Loucy (cell line): Measurements from ENCODE around the gene ANXA8L1.
"Not testable (repeated sequence)": the region's sequence is repeated elsewhere in the genome, so short reads cannot be mapped to it uniquely, and the experiment has no call there.

ENCODE experiments used
- H2AFZ ChIP-seq: fragments of 200-600 bp; sonication (generic); 2 replicates; pipeline ENCODE4 v1.6.0; 2016; ENCODE audit warnings: antibody characterized with exemption, mild to moderate bottlenecking, low read length, moderate library complexity
- H3F3A ChIP-seq: fragments of 200-600 bp; 2 replicates; pipeline ENCODE4 v1.6.0; 2016; ENCODE audit warnings: antibody characterized with exemption, low read depth, mild to moderate bottlenecking
- H3K27me3 ChIP-seq: fragments of 200-600 bp; sonication (generic); 2 replicates; pipeline ENCODE4 v1.6.1; 2014; ENCODE audit warnings: low read length, mild to moderate bottlenecking; ENCODE audit not compliant: insufficient read depth, poor library complexity, severe bottlenecking
- H3K36me3 ChIP-seq: fragments of 200-600 bp; sonication (generic); 2 replicates; pipeline ENCODE4 v1.6.1; 2016; ENCODE audit warnings: low read length; ENCODE audit not compliant: insufficient read depth
- H3K4me1 ChIP-seq: fragments of 200-600 bp; sonication (generic); 2 replicates; pipeline ENCODE4 v1.5.1; 2014; ENCODE audit warnings: low read length, mild to moderate bottlenecking; ENCODE audit not compliant: insufficient read depth, poor library complexity, severe bottlenecking
- H3K4me2 ChIP-seq: fragments of 200-600 bp; sonication (generic); 2 replicates; pipeline ENCODE4 v1.6.0; 2014; ENCODE audit warnings: antibody characterized with exemption, low read length, low read depth, mild to moderate bottlenecking; ENCODE audit not compliant: poor library complexity, severe bottlenecking
- H3K4me3 ChIP-seq: fragments of 200-600 bp; sonication (generic); 2 replicates; pipeline ENCODE4 v1.5.1; 2014; ENCODE audit warnings: low read length, mild to moderate bottlenecking, mixed read lengths; ENCODE audit not compliant: poor library complexity, severe bottlenecking
- H3K79me2 ChIP-seq: fragments of 200-600 bp; sonication (generic); 2 replicates; pipeline ENCODE4 v1.6.1; 2014; ENCODE audit warnings: low read length; ENCODE audit not compliant: insufficient read depth
- H3K9ac ChIP-seq: fragments of 200-600 bp; sonication (generic); 2 replicates; pipeline ENCODE4 v1.6.0; 2014; ENCODE audit warnings: mild to moderate bottlenecking, low read depth, low read length, moderate library complexity; ENCODE audit not compliant: poor library complexity, severe bottlenecking
- H3K9me2 ChIP-seq: fragments of 200-600 bp; sonication (generic); replicated peaks from 2 replicates; pipeline ENCODE4 v1.6.1; 2016; ENCODE audit warnings: low read depth, low read length, mixed read lengths
- H3K9me3 ChIP-seq: fragments of 200-600 bp; sonication (generic); 2 replicates; pipeline ENCODE4 v1.6.1; 2014; ENCODE audit warnings: mild to moderate bottlenecking, antibody characterized with exemption, low read length, low read depth; ENCODE audit not compliant: insufficient read depth
- H4K20me1 ChIP-seq: fragments of 200-600 bp; sonication (generic); 2 replicates; pipeline ENCODE4 v1.6.0; 2014; ENCODE audit warnings: antibody characterized with exemption, low read length, mild to moderate bottlenecking; ENCODE audit not compliant: insufficient read depth, poor library complexity, severe bottlenecking
- EZH2phosphoT487 ChIP-seq: fragments of 200-600 bp; IDR thresholded peaks from 2 replicates; pipeline ENCODE4 v1.6.1; 2018; ENCODE audit warnings: antibody characterized with exemption, mild to moderate bottlenecking, moderate library complexity, borderline replicate concordance
- TF ChIP-seq, protein P1 (sequence below): fragments of 200-600 bp; sonication (generic); conservative IDR thresholded peaks from 2 replicates; pipeline ENCODE4 v1.5.1; 2014; ENCODE audit warnings: mild to moderate bottlenecking, antibody characterized with exemption, low read length

Gene ANXA8L1

DNA sequence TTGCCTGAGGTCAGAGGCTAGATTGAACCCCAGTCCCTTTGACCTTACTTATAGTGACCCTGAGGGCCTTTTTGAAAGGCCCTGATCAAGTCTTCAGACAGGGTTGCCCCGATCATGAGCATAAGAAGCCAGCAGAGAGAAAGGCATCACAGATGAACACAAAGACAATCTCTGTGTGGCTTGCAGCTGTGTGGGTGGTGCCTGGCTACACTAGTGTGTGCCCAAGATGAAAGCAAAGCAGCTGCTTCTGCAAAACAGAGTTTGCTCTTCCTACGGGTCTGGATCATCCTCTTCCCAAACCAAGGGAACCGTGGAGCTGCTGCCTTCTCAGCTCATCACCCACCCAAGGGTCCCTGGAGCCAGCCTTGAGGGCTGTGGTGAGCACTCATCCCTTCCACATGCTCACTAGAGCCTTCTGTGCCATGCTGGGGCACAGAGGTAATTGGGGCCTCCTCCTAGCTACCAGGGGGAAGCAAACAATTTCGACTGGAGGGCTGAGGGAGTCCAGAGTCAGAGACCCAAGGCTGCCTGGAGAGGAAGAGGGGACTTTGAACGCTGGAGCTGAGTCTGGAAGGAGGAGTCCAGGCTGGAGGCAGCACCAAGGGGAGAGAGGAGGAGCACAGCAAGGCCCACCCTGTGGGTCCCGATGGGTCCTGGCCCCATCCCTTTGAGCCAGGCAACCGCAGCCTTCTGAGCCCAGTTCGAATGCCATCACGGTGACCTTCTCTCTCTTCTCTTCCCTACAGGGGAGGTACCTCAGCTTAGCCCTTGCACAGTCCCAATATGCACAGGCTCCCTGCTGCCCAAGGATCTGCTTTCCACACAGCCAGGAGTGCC, 46.5 kb upstream of the ANXA8L1 start:
- H3K27me3 ChIP-seq: no peaks in the 10 kb centered on the region
- H3K4me3 ChIP-seq: no peak overlapping the region
- TF ChIP-seq, protein P1, sequence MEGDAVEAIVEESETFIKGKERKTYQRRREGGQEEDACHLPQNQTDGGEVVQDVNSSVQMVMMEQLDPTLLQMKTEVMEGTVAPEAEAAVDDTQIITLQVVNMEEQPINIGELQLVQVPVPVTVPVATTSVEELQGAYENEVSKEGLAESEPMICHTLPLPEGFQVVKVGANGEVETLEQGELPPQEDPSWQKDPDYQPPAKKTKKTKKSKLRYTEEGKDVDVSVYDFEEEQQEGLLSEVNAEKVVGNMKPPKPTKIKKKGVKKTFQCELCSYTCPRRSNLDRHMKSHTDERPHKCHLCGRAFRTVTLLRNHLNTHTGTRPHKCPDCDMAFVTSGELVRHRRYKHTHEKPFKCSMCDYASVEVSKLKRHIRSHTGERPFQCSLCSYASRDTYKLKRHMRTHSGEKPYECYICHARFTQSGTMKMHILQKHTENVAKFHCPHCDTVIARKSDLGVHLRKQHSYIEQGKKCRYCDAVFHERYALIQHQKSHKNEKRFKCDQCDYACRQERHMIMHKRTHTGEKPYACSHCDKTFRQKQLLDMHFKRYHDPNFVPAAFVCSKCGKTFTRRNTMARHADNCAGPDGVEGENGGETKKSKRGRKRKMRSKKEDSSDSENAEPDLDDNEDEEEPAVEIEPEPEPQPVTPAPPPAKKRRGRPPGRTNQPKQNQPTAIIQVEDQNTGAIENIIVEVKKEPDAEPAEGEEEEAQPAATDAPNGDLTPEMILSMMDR: no peak
- TF ChIP-seq EZH2phosphoT487: no peak
- no peaks in the 10 kb centered on the region for H4K20me1 ChIP-seq
- no peaks in the 10 kb centered on the region for H3K9me2 ChIP-seq
- no peaks in the 10 kb centered on the region for H3K36me3 ChIP-seq
- H3K9me3 ChIP-seq: no peaks in the 10 kb centered on the region
- no peaks in the 10 kb centered on the region for H3K79me2 ChIP-seq
- H3F3A ChIP-seq: no peaks in the 10 kb centered on the region
- peaks cover 5% of the 10 kb centered on the region for H3K4me1 ChIP-seq
- H3K4me2 ChIP-seq: no peak overlapping the region
- no peak overlapping the region for H2AFZ ChIP-seq
- H3K9ac ChIP-seq: no peak overlapping the region

DNA sequence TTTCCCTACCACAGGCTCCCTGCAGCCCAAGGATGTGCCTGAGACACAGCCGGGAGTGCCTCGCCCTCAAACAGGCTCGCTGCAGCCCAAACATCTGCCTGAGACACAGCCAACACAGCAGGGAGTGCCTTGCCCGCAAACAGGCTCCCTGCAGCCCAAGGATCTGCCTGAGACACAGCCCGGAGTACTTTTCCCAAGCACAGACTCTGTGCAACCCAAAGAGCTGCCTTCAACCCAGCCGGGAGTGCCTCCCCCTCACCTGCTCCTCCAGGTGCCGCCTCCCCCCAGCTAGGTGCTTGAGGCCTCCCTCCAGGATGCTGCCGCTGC, 45.9 kb upstream of the ANXA8L1 start:
- Histone ChIP-seq H3K36me3 (no peaks in the 10 kb centered on the region), H3K79me2 (no peaks in the 10 kb centered on the region), H3K4me2 (no peak overlapping the region), H3K9me3 (no peaks in the 10 kb centered on the region), H3F3A (no peaks in the 10 kb centered on the region), H4K20me1 (no peaks in the 10 kb centered on the region), H3K4me3 (no peak overlapping the region), H3K4me1 (peaks cover 5% of the 10 kb centered on the region), H3K27me3 (no peaks in the 10 kb centered on the region), H3K9ac (no peak overlapping the region), H2AFZ (no peak overlapping the region), H3K9me2 (no peaks in the 10 kb centered on the region)
- TF ChIP-seq EZH2phosphoT487: no peak
- TF ChIP-seq, protein P1: no peak

- no peaks in the 10 kb centered on the region for H3F3A ChIP-seq
Measured at GRCh38 chr10:46330894-46331293, 44.7 kb upstream of the ANXA8L1 start.

GRCh38 chr10:46365484-46365883, 10.1 kb upstream of the ANXA8L1 start:
- not testable (repeated sequence) for H3F3A ChIP-seq, H3K9me3 ChIP-seq, H3K27me3 ChIP-seq, H3K4me2 ChIP-seq, H3K4me1 ChIP-seq, H2AFZ ChIP-seq, H3K9ac ChIP-seq, H3K9me2 ChIP-seq, H3K4me3 ChIP-seq, H3K36me3 ChIP-seq, H3K79me2 ChIP-seq, H4K20me1 ChIP-seq

More at GRCh38 chr10:46330894-46331293, 44.7 kb upstream of the ANXA8L1 start:
- H3K36me3 ChIP-seq: no peaks in the 10 kb centered on the region
- no peaks in the 10 kb centered on the region for H3K27me3 ChIP-seq
- H3K9ac ChIP-seq: no peak overlapping the region
- H3K4me1 ChIP-seq: peaks cover 5% of the 10 kb centered on the region
- no peaks in the 10 kb centered on the region for H3K9me3 ChIP-seq
- no peak for TF ChIP-seq EZH2phosphoT487
- TF ChIP-seq, protein P1: no peak
- H3K9me2 ChIP-seq: no peaks in the 10 kb centered on the region
- no peak overlapping the region for H2AFZ ChIP-seq
- no peak overlapping the region for H3K4me2 ChIP-seq
- no peak overlapping the region for H3K4me3 ChIP-seq
- H3K79me2 ChIP-seq: no peaks in the 10 kb centered on the region
- no peaks in the 10 kb centered on the region for H4K20me1 ChIP-seq

DNA sequence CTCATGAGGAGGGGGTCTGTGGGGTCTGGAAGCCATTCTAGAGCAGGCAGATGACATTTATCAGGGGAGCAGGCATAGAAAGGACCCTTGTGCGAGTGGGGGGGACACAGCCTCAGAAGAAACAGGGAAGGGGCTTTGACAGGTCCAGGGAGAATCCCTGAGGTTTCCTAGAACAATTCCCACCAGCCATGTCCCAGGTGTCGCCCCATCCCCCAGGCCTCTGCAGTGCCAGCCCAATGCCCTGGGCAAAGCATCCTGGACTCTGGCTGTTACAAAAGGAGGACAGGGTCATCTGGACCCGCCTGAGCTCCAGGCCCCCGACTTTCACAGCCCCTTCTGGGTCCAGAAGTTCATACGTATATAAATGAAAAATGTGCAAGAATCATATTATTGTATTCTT, 8.4 kb upstream of the ANXA8L1 start:
- not testable (repeated sequence) for H3K4me2 ChIP-seq, H2AFZ ChIP-seq, H3K4me3 ChIP-seq, H3K9me3 ChIP-seq, H3K4me1 ChIP-seq, H4K20me1 ChIP-seq, H3K79me2 ChIP-seq, H3K9ac ChIP-seq, H3K27me3 ChIP-seq, H3K36me3 ChIP-seq, H3K9me2 ChIP-seq, H3F3A ChIP-seq
